ENCODE data around the gene ARRDC4.

ARRDC4 gene

DNA sequence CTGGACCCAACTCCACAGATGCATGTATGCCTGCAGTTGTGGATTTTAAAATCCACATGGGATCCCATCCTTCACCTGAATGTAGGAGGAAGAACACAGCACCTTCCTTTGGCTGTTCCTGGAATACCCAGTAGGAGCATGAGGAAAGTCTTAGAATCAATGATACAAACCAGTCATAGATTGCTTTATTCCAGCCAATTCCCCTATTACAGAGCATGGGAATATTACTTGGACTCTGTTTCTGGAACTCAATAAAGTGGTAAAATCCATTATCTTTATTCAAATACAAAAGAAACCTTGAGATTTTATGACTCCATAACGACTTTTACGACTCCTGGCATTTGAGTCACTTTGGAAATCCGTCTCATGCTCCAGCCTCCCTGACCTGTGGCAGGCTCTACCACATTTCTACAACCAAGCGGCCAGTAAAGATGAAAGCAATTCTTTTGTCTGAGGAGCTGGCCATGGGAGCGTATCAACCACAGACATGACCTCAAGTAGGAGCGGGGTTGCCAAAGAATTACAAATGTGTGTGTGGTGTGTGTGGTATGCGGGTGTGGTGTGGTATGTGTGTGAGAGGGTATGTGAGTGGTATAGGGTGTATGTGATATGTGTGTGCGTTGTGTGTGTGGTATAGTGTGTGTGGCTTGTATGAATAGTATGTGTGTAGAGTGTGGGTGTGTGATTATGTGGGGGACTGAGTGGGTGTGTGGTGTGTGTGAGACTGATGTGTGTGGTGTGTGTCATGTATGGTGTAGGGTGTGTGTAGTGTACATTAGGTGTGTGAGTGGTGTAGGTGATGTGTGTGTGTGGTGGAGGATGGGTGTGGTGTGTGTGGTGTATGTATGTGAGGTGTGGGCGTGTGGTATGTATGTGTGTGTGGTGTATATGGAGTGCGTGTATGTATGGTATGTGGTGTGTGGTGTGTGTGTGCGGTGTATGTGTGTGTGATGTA is 40.0 kb downstream of the ARRDC4 start:
- Histone ChIP-seq H3K4me1 (ENCODE audit: control insufficient read depth, insufficient read depth, low read length) (0 out of 2 replicates have a peak, but pooled peaks cover 2% of the 10 kb centered on the region), H3K27me3 (ENCODE audit: control insufficient read depth, insufficient read depth, low read length) (no peaks in the 10 kb centered on the region), H3K27ac (ENCODE audit: low read depth, low read length) (no peak overlapping the region), H3K9ac (ENCODE audit: low read depth, low read length) (no peak overlapping the region), H3K9me3 (ENCODE audit: control insufficient read depth, insufficient read depth, low read length) (0 out of 2 replicates have a peak, but pooled peaks cover 7% of the 10 kb centered on the region), H3K36me3 (ENCODE audit: control insufficient read depth, insufficient read depth, low read length) (no peaks in the 10 kb centered on the region), H3K4me3 (ENCODE audit: low read depth, low read length) (no peak overlapping the region)

DNA sequence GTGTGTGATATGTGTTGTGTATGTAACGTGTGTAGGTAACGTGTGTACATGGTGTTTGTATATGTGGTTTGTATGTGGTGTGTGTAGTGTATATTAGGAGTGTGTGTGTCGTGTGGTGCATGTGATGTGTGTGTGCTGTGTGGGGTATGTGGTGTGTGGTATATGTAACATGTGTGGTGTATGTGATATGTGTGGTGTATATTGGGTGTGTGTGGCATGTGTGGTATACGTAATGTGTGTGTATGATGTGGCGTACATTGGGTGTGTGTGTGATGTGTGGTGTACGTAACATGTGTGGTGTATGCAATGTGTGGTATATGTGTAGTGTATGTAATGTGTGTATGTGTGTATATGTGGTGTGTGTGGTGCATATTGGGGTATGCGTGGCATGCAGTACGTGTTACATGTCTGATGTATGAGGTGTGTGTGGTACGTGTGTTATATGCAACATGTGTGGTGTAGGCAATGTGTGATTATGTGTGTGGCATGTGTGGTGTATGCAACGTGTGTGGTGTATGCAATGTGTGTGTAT is 41.2 kb downstream of the ARRDC4 start:
- no peak overlapping the region for H3K9ac ChIP-seq (ENCODE audit: low read depth, low read length)
- H3K4me3 ChIP-seq (ENCODE audit: low read depth, low read length) = no peak overlapping the region
- H3K9me3 ChIP-seq (ENCODE audit: control insufficient read depth, insufficient read depth, low read length) = 0 out of 2 replicates have a peak, but pooled peaks cover 7% of the 10 kb centered on the region
- H3K27ac ChIP-seq (ENCODE audit: low read depth, low read length) = no peak overlapping the region
- H3K36me3 ChIP-seq (ENCODE audit: control insufficient read depth, insufficient read depth, low read length) = no peaks in the 10 kb centered on the region
- H3K4me1 ChIP-seq (ENCODE audit: control insufficient read depth, insufficient read depth, low read length) = 0 out of 2 replicates have a peak, but pooled peaks cover 2% of the 10 kb centered on the region
- H3K27me3 ChIP-seq (ENCODE audit: control insufficient read depth, insufficient read depth, low read length) = no peaks in the 10 kb centered on the region

DNA sequence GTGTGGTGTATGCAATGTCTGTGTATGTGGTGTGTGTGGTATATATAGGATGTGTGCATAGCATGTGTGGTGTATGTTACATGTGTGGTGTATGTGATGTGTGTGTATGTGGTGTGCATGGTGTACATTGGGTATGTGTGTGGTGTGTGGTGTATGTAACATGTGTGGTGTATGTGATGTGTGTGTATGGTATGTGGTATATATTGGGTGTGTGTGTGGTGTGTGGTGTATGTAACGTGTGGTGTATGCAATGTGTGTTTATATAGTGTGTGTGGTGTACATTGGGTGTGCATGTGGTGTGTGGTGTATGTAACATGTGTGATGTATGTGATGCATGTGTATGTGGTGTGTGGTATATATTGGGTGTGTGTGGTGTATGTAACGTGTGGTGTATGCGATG is 41.9 kb downstream of the ARRDC4 start:
- no peak overlapping the region for H3K4me3 ChIP-seq (ENCODE audit: low read depth, low read length)
- no peaks in the 10 kb centered on the region for H3K36me3 ChIP-seq (ENCODE audit: control insufficient read depth, insufficient read depth, low read length)
- no peaks in the 10 kb centered on the region for H3K27me3 ChIP-seq (ENCODE audit: control insufficient read depth, insufficient read depth, low read length)
- no peak overlapping the region for H3K9ac ChIP-seq (ENCODE audit: low read depth, low read length)
- 0 out of 2 replicates have a peak, but pooled peaks cover 7% of the 10 kb centered on the region for H3K9me3 ChIP-seq (ENCODE audit: control insufficient read depth, insufficient read depth, low read length)
- no peak overlapping the region for H3K27ac ChIP-seq (ENCODE audit: low read depth, low read length)
- 0 out of 2 replicates have a peak, but pooled peaks cover 2% of the 10 kb centered on the region for H3K4me1 ChIP-seq (ENCODE audit: control insufficient read depth, insufficient read depth, low read length)

DNA sequence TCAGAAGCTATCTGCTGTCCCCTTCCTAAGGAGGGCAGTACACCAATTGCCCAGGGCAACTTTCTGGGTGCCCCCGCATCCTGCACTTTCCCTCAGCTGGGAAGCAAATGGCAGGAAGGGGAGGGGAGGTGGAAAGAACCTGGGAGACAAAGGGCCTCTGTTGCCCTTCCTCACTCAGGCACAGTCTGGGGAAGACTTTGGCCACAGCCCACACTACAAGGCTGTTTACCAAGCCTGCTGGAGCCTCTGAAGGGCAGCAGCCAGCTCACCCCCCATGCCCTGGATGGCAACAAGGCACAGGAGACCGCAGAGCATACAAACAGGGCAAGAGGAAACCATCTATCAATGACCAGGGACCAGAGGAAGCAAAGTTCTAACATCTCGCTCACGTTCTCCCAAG is 42.4 kb downstream of the ARRDC4 start:
- Histone ChIP-seq H3K9me3 (ENCODE audit: control insufficient read depth, insufficient read depth, low read length) (0 out of 2 replicates have a peak, but pooled peaks cover 7% of the 10 kb centered on the region), H3K4me1 (ENCODE audit: control insufficient read depth, insufficient read depth, low read length) (0 out of 2 replicates have a peak, but pooled peaks cover 2% of the 10 kb centered on the region), H3K27me3 (ENCODE audit: control insufficient read depth, insufficient read depth, low read length) (no peaks in the 10 kb centered on the region), H3K9ac (ENCODE audit: low read depth, low read length) (no peak overlapping the region), H3K36me3 (ENCODE audit: control insufficient read depth, insufficient read depth, low read length) (no peaks in the 10 kb centered on the region), H3K4me3 (ENCODE audit: low read depth, low read length) (no peak overlapping the region), H3K27ac (ENCODE audit: low read depth, low read length) (no peak overlapping the region)

DNA sequence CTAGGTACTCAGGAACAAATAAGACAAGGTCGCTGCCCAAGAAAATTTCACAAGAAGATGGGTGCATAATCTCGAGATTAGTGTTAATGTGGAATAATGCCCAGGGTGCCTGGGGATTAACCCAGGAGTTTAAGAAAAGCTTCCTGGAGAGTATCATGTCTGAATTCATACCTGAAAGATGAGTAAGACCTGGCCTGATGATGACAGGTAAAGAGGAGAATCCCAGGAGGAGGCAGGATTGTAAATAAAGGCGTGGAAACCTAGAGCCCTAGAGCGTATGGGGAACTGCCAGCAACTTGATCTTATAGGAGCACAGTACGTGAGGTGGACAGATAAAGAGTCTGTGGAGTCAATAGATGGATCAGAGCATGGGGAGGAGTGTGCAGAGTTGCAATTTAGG is 43.0 kb downstream of the ARRDC4 start:
- no peak overlapping the region for H3K9ac ChIP-seq (ENCODE audit: low read depth, low read length)
- 0 out of 2 replicates have a peak, but pooled peaks cover 2% of the 10 kb centered on the region for H3K4me1 ChIP-seq (ENCODE audit: control insufficient read depth, insufficient read depth, low read length)
- H3K4me3 ChIP-seq (ENCODE audit: low read depth, low read length) = no peak overlapping the region
- 0 out of 2 replicates have a peak, but pooled peaks cover 7% of the 10 kb centered on the region for H3K9me3 ChIP-seq (ENCODE audit: control insufficient read depth, insufficient read depth, low read length)
- no peaks in the 10 kb centered on the region for H3K27me3 ChIP-seq (ENCODE audit: control insufficient read depth, insufficient read depth, low read length)
- H3K27ac ChIP-seq (ENCODE audit: low read depth, low read length) = no peak overlapping the region
- no peaks in the 10 kb centered on the region for H3K36me3 ChIP-seq (ENCODE audit: control insufficient read depth, insufficient read depth, low read length)

DNA sequence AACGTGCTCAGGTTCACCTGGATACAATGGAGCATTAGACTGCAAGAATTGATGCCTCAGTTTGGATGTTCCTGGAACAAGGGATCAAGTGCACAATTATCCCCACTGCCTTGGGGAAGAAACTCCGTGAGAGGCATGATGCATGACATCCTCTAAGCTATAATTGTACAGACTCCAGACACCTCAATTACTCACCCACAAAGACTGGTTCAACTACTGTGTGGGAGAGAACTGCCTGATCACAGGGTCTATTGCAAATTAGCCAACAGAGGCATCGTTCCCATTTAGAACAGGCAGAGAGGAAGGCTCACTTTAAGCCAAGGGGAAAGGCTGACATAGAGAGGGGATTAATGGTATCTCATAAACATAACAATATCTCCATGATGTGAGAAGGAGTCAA is 43.5 kb downstream of the ARRDC4 start:
- no peak overlapping the region for H3K27ac ChIP-seq (ENCODE audit: low read depth, low read length)
- H3K9me3 ChIP-seq (ENCODE audit: control insufficient read depth, insufficient read depth, low read length) = 0 out of 2 replicates have a peak, but pooled peaks cover 7% of the 10 kb centered on the region
- H3K9ac ChIP-seq (ENCODE audit: low read depth, low read length) = no peak overlapping the region
- no peaks in the 10 kb centered on the region for H3K27me3 ChIP-seq (ENCODE audit: control insufficient read depth, insufficient read depth, low read length)
- no peaks in the 10 kb centered on the region for H3K36me3 ChIP-seq (ENCODE audit: control insufficient read depth, insufficient read depth, low read length)
- H3K4me1 ChIP-seq (ENCODE audit: control insufficient read depth, insufficient read depth, low read length) = 0 out of 2 replicates have a peak, but pooled peaks cover 2% of the 10 kb centered on the region
- H3K4me3 ChIP-seq (ENCODE audit: low read depth, low read length) = no peak overlapping the region

DNA sequence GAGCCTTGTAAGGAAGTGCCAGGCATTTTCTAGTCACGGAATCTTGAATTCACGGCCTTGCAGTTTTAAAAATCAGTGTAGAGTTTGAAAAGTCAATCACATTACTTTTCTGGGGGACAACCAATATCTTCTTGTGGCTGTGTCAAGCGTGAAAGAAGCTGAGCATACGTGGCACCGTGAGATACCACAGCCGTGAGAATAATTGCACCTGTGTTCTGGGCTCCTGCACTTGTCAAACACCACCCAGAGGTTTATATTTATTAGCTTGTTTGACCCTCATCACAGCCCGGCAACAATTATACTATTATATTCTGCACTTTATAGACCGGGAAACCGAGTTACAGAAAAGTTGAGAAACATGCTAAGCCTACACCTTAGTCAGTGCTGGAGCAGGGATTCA is 45.2 kb downstream of the ARRDC4 start:
- Histone ChIP-seq H3K9ac (ENCODE audit: low read depth, low read length) (no peak overlapping the region), H3K27me3 (ENCODE audit: control insufficient read depth, insufficient read depth, low read length) (no peaks in the 10 kb centered on the region), H3K4me1 (ENCODE audit: control insufficient read depth, insufficient read depth, low read length) (0 out of 2 replicates have a peak, but pooled peaks cover 2% of the 10 kb centered on the region), H3K27ac (ENCODE audit: low read depth, low read length) (no peak overlapping the region), H3K9me3 (ENCODE audit: control insufficient read depth, insufficient read depth, low read length) (0 out of 2 replicates have a peak, but pooled peaks cover 7% of the 10 kb centered on the region), H3K4me3 (ENCODE audit: low read depth, low read length) (no peak overlapping the region), H3K36me3 (ENCODE audit: control insufficient read depth, insufficient read depth, low read length) (no peaks in the 10 kb centered on the region)

DNA sequence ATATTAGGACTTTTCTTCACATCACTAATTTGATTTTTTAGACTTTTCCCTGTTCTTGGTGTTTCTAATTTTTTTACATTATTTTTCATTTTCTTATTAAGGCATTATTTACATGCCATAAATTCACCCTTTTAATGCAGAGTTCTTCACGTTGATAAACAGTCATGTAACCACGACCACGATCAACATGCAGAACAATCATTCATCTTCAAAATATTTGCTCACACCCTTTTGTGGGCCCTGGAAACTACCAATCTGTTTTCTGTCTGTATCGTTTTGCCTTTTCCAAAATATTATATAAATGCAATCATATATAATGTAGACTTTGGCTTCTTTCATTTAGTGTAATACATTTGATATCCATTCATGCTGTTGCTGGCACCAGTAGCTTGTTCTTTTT is 48.7 kb downstream of the ARRDC4 start:
- Histone ChIP-seq H3K27me3 (ENCODE audit: control insufficient read depth, insufficient read depth, low read length) (no peaks in the 10 kb centered on the region), H3K4me3 (ENCODE audit: low read depth, low read length) (no peak overlapping the region), H3K9ac (ENCODE audit: low read depth, low read length) (no peak overlapping the region)

DNA sequence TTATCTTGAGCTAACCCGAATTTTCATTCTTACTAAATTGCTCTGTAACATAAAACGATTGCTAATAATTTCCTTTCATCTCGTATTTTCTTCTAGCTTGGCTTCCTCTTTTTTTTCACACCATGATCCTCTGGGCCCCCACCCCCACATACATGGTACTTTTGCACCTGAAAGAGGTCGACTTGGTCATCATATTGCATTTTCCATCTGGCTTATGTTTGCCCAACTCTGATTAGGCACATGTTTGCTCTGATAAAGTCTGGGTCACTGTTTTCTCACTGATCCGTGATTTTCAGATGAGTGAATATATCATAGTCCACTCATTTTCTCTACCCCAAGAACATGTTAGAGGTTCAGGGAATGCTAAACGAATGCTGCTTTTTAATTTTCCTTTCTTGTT is 49.5 kb downstream of the ARRDC4 start:
- no peaks in the 10 kb centered on the region for H3K36me3 ChIP-seq (ENCODE audit: control insufficient read depth, insufficient read depth, low read length)
- no peaks in the 10 kb centered on the region for H3K4me1 ChIP-seq (ENCODE audit: control insufficient read depth, insufficient read depth, low read length)
- H3K9me3 ChIP-seq (ENCODE audit: control insufficient read depth, insufficient read depth, low read length) = no peaks in the 10 kb centered on the region
- no peak overlapping the region for H3K27ac ChIP-seq (ENCODE audit: low read depth, low read length)
- H3K4me3 ChIP-seq (ENCODE audit: low read depth, low read length) = no peak overlapping the region
- H3K9ac ChIP-seq (ENCODE audit: low read depth, low read length) = no peak overlapping the region
- H3K27me3 ChIP-seq (ENCODE audit: control insufficient read depth, insufficient read depth, low read length) = no peaks in the 10 kb centered on the region

More for the DNA sequence above, 48.7 kb downstream of the ARRDC4 start:
- Histone ChIP-seq H3K4me1 (ENCODE audit: control insufficient read depth, insufficient read depth, low read length) (no peaks in the 10 kb centered on the region), H3K27ac (ENCODE audit: low read depth, low read length) (no peak overlapping the region), H3K36me3 (ENCODE audit: control insufficient read depth, insufficient read depth, low read length) (no peaks in the 10 kb centered on the region), H3K9me3 (ENCODE audit: control insufficient read depth, insufficient read depth, low read length) (no peaks in the 10 kb centered on the region)

DNA sequence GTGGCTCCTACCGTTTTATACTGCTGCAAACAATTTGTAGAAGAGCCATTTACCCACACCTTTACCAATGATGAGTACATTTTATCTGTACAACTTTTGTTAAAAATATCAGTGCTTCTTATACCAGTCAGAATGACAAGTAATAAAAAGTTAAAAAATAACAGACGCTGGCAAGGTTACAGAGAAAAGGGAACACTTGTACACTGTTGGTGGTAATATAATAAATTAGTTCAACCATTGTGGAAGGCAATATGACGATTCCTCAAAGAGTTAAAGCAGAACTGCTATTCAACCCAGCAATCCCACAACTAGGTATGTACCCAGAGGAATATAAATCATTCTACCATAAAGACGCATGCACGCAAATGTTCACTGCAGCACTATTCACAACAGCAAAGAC is 51.9 kb downstream of the ARRDC4 start:
- no peak overlapping the region for H3K9ac ChIP-seq (ENCODE audit: low read depth, low read length)
- no peak overlapping the region for H3K4me3 ChIP-seq (ENCODE audit: low read depth, low read length)
- no peaks in the 10 kb centered on the region for H3K4me1 ChIP-seq (ENCODE audit: control insufficient read depth, insufficient read depth, low read length)
- H3K27ac ChIP-seq (ENCODE audit: low read depth, low read length) = no peak overlapping the region
- H3K9me3 ChIP-seq (ENCODE audit: control insufficient read depth, insufficient read depth, low read length) = no peaks in the 10 kb centered on the region
- H3K36me3 ChIP-seq (ENCODE audit: control insufficient read depth, insufficient read depth, low read length) = no peaks in the 10 kb centered on the region
- H3K27me3 ChIP-seq (ENCODE audit: control insufficient read depth, insufficient read depth, low read length) = no peaks in the 10 kb centered on the region

DNA sequence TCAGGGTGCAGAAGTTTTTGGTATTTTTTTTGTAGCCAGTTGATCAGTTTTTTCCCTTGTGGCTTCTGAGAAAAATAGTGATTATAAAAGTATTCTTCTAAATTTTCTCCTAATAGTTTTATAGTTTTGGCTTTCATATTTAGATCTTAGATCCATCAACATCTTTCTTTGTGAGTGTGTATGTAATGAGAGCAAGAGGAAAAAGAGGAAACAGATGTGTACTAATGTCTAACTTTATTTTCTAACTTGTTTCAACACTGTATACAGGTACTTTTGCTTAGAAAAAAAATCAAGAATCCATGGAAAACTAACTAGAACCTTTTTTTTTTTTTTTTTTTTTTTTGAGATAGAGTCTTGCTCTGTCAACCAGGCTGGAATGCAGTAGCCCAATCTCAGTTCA is 53.1 kb downstream of the ARRDC4 start:
- Histone ChIP-seq H3K27ac (ENCODE audit: low read depth, low read length) (no peak overlapping the region), H3K9ac (ENCODE audit: low read depth, low read length) (no peak overlapping the region), H3K4me3 (ENCODE audit: low read depth, low read length) (no peak overlapping the region), H3K36me3 (ENCODE audit: control insufficient read depth, insufficient read depth, low read length) (no peaks in the 10 kb centered on the region), H3K4me1 (ENCODE audit: control insufficient read depth, insufficient read depth, low read length) (no peaks in the 10 kb centered on the region), H3K27me3 (ENCODE audit: control insufficient read depth, insufficient read depth, low read length) (no peaks in the 10 kb centered on the region), H3K9me3 (ENCODE audit: control insufficient read depth, insufficient read depth, low read length) (no peaks in the 10 kb centered on the region)
